GM23338 (cell line): ENCODE results near the gene CASP7. TPM values are rescaled to one million over a fixed set of nuclear protein-coding genes. Genes with fewer than 3 reads are reported as not detected.

ENCODE experiments used
- ATAC-seq: fragments of 200-7000 bp; cut with Tn5 transposase; 3 replicates; pipeline ENCODE4 v1.9.1; 2020
- DNase-seq: peaks from one replicate; pipeline ENCODE4 v3.0.0-alpha.2; 2015; ENCODE audit warnings: low spot score
- H2AFZ ChIP-seq: fragments of 200-600 bp; sonication (generic); 2 replicates; pipeline ENCODE4 v1.8.0; 2016; ENCODE audit warnings: antibody characterized with exemption, mild to moderate bottlenecking, moderate library complexity
- H3F3A ChIP-seq: fragments of 200-600 bp; sonication (generic); replicated peaks from 2 replicates; pipeline ENCODE4 v1.8.0; 2017; ENCODE audit warnings: antibody characterized with exemption, mixed run types, low read depth
- H3K27ac ChIP-seq: fragments of 200-600 bp; sonication (generic); 2 replicates; pipeline ENCODE4 v1.6.1; 2016; ENCODE audit warnings: low read depth
- H3K27me3 ChIP-seq: fragments of 200-600 bp; sonication (generic); 2 replicates; pipeline ENCODE4 v1.8.0; 2016; ENCODE audit warnings: mild to moderate bottlenecking, mixed run types, moderate library complexity; ENCODE audit not compliant: insufficient read depth
- H3K36me3 ChIP-seq: fragments of 200-600 bp; sonication (generic); 2 replicates; pipeline ENCODE4 v1.8.0; 2016; ENCODE audit warnings: mild to moderate bottlenecking; ENCODE audit not compliant: insufficient read depth
- H3K4me1 ChIP-seq: fragments of 200-600 bp; sonication (generic); 2 replicates; pipeline ENCODE4 v1.8.0; 2016; ENCODE audit warnings: mild to moderate bottlenecking, moderate library complexity; ENCODE audit not compliant: insufficient read depth
- H3K4me2 ChIP-seq: fragments of 200-600 bp; sonication (generic); 2 replicates; pipeline ENCODE4 v1.7.1; 2017; ENCODE audit warnings: mixed run types
- H3K4me3 ChIP-seq: fragments of 200-600 bp; sonication (generic); 2 replicates; pipeline ENCODE4 v1.6.1; 2016; ENCODE audit warnings: mixed run types
- H3K79me2 ChIP-seq: fragments of 200-600 bp; sonication (generic); replicated peaks from 2 replicates; pipeline ENCODE4 v1.8.0; 2017; ENCODE audit warnings: mild to moderate bottlenecking; ENCODE audit not compliant: insufficient read depth
- H3K9me2 ChIP-seq: fragments of 200-600 bp; sonication (generic); 2 replicates; pipeline ENCODE4 v1.8.0; 2017; ENCODE audit not compliant: insufficient read depth
- H4K20me1 ChIP-seq: fragments of 200-600 bp; sonication (generic); replicated peaks from 2 replicates; pipeline ENCODE4 v1.8.0; 2017; ENCODE audit warnings: mild to moderate bottlenecking; ENCODE audit not compliant: insufficient read depth
- H3K27ac Mint-ChIP-seq: 2 replicates; pipeline ENCODE4 v1.8.0; 2020; ENCODE audit warnings: inconsistent platforms, mild to moderate bottlenecking, moderate library complexity, mixed read lengths
- H3K27me3 Mint-ChIP-seq: 3 replicates; pipeline ENCODE4 v1.8.0; 2022; ENCODE audit warnings: low read depth, mild to moderate bottlenecking, moderate library complexity, mixed read lengths, inconsistent platforms; ENCODE audit not compliant: insufficient read depth, poor library complexity
- H3K36me3 Mint-ChIP-seq: 3 replicates; pipeline ENCODE4 v1.8.0; 2021; ENCODE audit warnings: low read depth, mild to moderate bottlenecking, inconsistent platforms, moderate library complexity, mixed read lengths
- H3K4me1 Mint-ChIP-seq: 3 replicates; pipeline ENCODE4 v1.8.0; 2020; ENCODE audit warnings: mild to moderate bottlenecking, inconsistent platforms, mixed read lengths
- H3K4me3 Mint-ChIP-seq: 3 replicates; pipeline ENCODE4 v1.8.0; 2021; ENCODE audit warnings: moderate library complexity, mild to moderate bottlenecking, inconsistent platforms, mixed read lengths
- H3K9me3 Mint-ChIP-seq: 3 replicates; pipeline ENCODE4 v1.8.0; 2020; ENCODE audit warnings: moderate library complexity, mild to moderate bottlenecking, inconsistent platforms, mixed read lengths
- CTCF ChIP-seq, 2 experiments: fragments of 200-600 bp in 1 of 2; sonication (generic) in 1 of 2; conservative IDR thresholded peaks; 2 replicates each; pipeline versions ENCODE4 v1.5.1 to v1.6.1; 2016 to 2017; ENCODE audit warnings: antibody characterized with exemption in 2 of 2, low read depth in 2 of 2, mild to moderate bottlenecking in 2 of 2, moderate library complexity in 1 of 2
- EZH2 ChIP-seq: fragments of 200-600 bp; sonication (generic); IDR thresholded peaks from one replicate; pipeline ENCODE4 v1.8.0; 2017; ENCODE audit warnings: antibody characterized with exemption, mild to moderate bottlenecking, low read depth; ENCODE audit not compliant: unreplicated experiment
- JUNB ChIP-seq: IDR thresholded peaks from one replicate; pipeline ENCODE4 v1.6.1; 2016; ENCODE audit warnings: antibody characterized with exemption; ENCODE audit not compliant: unreplicated experiment
- POLR2AphosphoS5 ChIP-seq: IDR thresholded peaks from 2 replicates; pipeline ENCODE4 v1.6.1; 2016; ENCODE audit warnings: antibody characterized with exemption, low read depth
- STAT1 ChIP-seq: IDR thresholded peaks from one replicate; pipeline ENCODE4 v1.6.1; 2016; ENCODE audit warnings: antibody characterized with exemption; ENCODE audit not compliant: unreplicated experiment
- ZNF114 ChIP-seq: fragments of 250-450 bp; sonication (Bioruptor Pico); IDR thresholded peaks from 2 replicates; pipeline ENCODE4 v1.5.0; 2020; ENCODE audit warnings: mild to moderate bottlenecking, moderate library complexity
- ZNF331 ChIP-seq: fragments of 250-450 bp; sonication (Bioruptor Pico); IDR thresholded peaks from 2 replicates; pipeline ENCODE4 v1.5.0; 2020; ENCODE audit warnings: low read depth, mild to moderate bottlenecking, moderate library complexity
- polyA plus RNA-seq: library from polyadenylated mRNA; unstranded; fragments of >200 nt; fragmentation: Nextera tagmentation; extraction: Ambion mirVana; gene quantifications from 2 replicates; pipeline ENCODE4 v1.2.1, GENCODE V29; 2016
- total RNA-seq: library from RNA; depleted of rRNA; stranded (reverse); fragments of >200 nt; shearing (Covaris generic); gene quantifications from 2 replicates; pipeline ENCODE4 v1.2.3, GENCODE V29; 2014
- TF ChIP-seq, protein P1 (sequence below): fragments of 250-450 bp; sonication (Bioruptor Pico); IDR thresholded peaks from 2 replicates; pipeline ENCODE4 v1.5.0; 2020; ENCODE audit warnings: mild to moderate bottlenecking, moderate library complexity

CASP7 gene
- total and polyA plus RNA-seq, 2 experiments from 2014 or later: 2.1 to 7.0 TPM

DNA sequence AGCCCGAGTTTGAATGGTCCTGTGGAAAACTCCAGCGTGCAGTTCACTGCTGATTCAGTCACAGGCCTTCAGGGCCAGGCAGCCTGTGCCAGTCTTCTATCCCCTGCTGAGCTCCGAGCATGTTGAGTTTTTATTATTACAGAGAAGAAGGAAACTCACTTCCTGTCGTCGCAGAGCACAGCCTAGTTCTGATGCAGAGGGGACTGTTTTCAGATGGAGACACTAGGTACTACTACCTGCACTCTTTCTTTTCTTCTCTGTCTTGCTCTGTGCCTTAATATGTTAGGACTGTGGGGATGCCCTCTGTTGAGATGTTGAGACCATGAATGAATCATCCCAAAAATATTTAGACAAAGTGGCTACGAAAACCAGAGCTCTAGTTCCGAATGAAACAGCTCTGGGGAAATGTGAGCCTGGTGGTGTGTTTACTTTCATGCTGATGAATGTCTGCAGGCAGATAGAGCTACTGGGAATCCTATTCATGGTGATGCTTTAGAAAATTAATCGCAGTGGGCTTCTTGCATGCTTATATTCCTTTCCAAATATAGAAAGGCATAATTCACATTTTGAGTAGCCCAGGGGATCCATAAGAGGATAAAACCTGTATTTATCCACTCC, 29.6 kb downstream of the CASP7 start:
- H3K9me3 Mint-ChIP-seq: no peaks in the 10 kb centered on the region; the same call in 2 of the 3 replicates
- Histone ChIP-seq H3K4me1 (peaks cover 35% of the 10 kb centered on the region), H3K36me3 (no peaks in the 10 kb centered on the region), H3K27me3 (no peaks in the 10 kb centered on the region), H3K4me2 (peak overlapping the region; percentile 68), H3K4me3 (peak overlapping the region; percentile 36; the same call in 1 of the 2 replicates), H4K20me1 (0 out of 2 replicates have a peak, but pooled peaks cover 3% of the 10 kb centered on the region), H3F3A (no peaks in the 10 kb centered on the region), H3K27ac (peak overlapping the region; percentile 36; the same call in 1 of the 2 replicates), H3K79me2 (no peaks in the 10 kb centered on the region), H2AFZ (no peak overlapping the region), H3K9me2 (no peaks in the 10 kb centered on the region)
- ATAC-seq (no peak), DNase-seq (no peak)
- H3K4me1 Mint-ChIP-seq: peaks cover 72% of the 10 kb centered on the region
- TF ChIP-seq POLR2AphosphoS5 (no peak), STAT1 (no peak), CTCF (conservative IDR thresholded peaks at IDR 0.05; ENCODE audit: low read depth in 2 of 2) (no peak), JUNB (no peak), ZNF114 (CRISPR knock-in tag) (no peak), ZNF331 (no peak), EZH2 (no peak)
- TF ChIP-seq, protein P1, sequence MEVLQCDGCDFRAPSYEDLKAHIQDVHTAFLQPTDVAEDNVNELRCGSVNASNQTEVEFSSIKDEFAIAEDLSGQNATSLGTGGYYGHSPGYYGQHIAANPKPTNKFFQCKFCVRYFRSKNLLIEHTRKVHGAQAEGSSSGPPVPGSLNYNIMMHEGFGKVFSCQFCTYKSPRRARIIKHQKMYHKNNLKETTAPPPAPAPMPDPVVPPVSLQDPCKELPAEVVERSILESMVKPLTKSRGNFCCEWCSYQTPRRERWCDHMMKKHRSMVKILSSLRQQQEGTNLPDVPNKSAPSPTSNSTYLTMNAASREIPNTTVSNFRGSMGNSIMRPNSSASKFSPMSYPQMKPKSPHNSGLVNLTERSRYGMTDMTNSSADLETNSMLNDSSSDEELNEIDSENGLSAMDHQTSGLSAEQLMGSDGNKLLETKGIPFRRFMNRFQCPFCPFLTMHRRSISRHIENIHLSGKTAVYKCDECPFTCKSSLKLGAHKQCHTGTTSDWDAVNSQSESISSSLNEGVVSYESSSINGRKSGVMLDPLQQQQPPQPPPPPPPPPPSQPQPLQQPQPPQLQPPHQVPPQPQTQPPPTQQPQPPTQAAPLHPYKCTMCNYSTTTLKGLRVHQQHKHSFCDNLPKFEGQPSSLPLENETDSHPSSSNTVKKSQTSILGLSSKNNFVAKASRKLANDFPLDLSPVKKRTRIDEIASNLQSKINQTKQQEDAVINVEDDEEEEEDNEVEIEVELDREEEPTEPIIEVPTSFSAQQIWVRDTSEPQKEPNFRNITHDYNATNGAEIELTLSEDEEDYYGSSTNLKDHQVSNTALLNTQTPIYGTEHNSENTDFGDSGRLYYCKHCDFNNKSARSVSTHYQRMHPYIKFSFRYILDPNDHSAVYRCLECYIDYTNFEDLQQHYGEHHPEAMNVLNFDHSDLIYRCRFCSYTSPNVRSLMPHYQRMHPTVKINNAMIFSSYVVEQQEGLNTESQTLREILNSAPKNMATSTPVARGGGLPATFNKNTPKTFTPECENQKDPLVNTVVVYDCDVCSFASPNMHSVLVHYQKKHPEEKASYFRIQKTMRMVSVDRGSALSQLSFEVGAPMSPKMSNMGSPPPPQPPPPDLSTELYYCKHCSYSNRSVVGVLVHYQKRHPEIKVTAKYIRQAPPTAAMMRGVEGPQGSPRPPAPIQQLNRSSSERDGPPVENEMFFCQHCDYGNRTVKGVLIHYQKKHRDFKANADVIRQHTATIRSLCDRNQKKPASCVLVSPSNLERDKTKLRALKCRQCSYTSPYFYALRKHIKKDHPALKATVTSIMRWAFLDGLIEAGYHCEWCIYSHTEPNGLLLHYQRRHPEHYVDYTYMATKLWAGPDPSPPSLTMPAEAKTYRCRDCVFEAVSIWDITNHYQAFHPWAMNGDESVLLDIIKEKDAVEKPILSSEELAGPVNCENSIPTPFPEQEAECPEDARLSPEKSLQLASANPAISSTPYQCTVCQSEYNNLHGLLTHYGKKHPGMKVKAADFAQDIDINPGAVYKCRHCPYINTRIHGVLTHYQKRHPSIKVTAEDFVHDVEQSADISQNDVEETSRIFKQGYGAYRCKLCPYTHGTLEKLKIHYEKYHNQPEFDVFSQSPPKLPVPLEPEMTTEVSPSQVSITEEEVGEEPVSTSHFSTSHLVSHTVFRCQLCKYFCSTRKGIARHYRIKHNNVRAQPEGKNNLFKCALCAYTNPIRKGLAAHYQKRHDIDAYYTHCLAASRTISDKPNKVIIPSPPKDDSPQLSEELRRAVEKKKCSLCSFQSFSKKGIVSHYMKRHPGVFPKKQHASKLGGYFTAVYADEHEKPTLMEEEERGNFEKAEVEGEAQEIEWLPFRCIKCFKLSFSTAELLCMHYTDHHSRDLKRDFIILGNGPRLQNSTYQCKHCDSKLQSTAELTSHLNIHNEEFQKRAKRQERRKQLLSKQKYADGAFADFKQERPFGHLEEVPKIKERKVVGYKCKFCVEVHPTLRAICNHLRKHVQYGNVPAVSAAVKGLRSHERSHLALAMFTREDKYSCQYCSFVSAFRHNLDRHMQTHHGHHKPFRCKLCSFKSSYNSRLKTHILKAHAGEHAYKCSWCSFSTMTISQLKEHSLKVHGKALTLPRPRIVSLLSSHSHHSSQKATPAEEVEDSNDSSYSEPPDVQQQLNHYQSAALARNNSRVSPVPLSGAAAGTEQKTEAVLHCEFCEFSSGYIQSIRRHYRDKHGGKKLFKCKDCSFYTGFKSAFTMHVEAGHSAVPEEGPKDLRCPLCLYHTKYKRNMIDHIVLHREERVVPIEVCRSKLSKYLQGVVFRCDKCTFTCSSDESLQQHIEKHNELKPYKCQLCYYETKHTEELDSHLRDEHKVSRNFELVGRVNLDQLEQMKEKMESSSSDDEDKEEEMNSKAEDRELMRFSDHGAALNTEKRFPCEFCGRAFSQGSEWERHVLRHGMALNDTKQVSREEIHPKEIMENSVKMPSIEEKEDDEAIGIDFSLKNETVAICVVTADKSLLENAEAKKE (CRISPR knock-in tag): no peak
- no peaks in the 10 kb centered on the region for H3K36me3 Mint-ChIP-seq
- peak overlapping the region; percentile 55; the same call in 2 of the 3 replicates for H3K4me3 Mint-ChIP-seq
- H3K27me3 Mint-ChIP-seq: peaks cover 9% of the 10 kb centered on the region
- peak overlapping the region; percentile 29; the same call in 1 of the 2 replicates for H3K27ac Mint-ChIP-seq
